GM12878 (cell line): ENCODE results near the gene SF3B4. TPM values are rescaled to one million over a fixed set of nuclear protein-coding genes. Genes with fewer than 3 reads are reported as not detected.

Experiments used
- ATAC-seq: fragments of 200-7000 bp; cut with Tn5 transposase; 3 replicates; pipeline ENCODE4 v1.9.1; 2020; ENCODE audit warnings: mild to moderate bottlenecking, moderate library complexity
- BruUV-seq: library from RNA; stranded (reverse); fragments of 400-500 nt; replicated peaks from 2 replicates; lab custom pipeline; 2021; lab: Mats Ljungman, UMichigan
- CTCF ChIA-PET: fragments of 300-600 bp; sonication (Branson Sonifier 250); formaldehyde crosslinking; extraction: SDS; loops from one replicate; lab custom pipeline; 2021; ENCODE audit warnings: inconsistent platforms; lab: Yijun Ruan, JAX
- POLR2A ChIA-PET: fragments of 350-600 bp; formaldehyde crosslinking; extraction: SDS; loops from one replicate; lab custom pipeline; 2021; ENCODE audit warnings: inconsistent platforms; lab: Charles Lee
- RAD21 ChIA-PET: fragments of 300-600 bp; sonication (Branson Sonifier 250); formaldehyde crosslinking; loops from one replicate; lab custom pipeline; 2023; ENCODE audit warnings: antibody characterized with exemption; ENCODE audit not compliant: unreplicated experiment; lab: Charles Lee
- SMC1A ChIA-PET: fragments of 300-600 bp; sonication (Branson Sonifier 250); formaldehyde crosslinking; loops from one replicate; lab custom pipeline; 2023; ENCODE audit not compliant: unreplicated experiment, uncharacterized antibody; lab: Charles Lee
- DNase-seq: peaks from one replicate; pipeline ENCODE4 v3.0.0-alpha.2; 2011; ENCODE audit warnings: low read depth, low spot score
- FAIRE-seq: peaks from 3 replicates; lab custom pipeline; 2011; peaks lifted over from hg19 to GRCh38; lab: Jason Lieb, UNC
- H2AFZ ChIP-seq: 2 replicates; pipeline ENCODE4 v1.6.0; 2011; ENCODE audit warnings: low read depth, low read length, control low read depth; ENCODE audit not compliant: control insufficient read depth
- H3K27ac ChIP-seq: 2 replicates; pipeline ENCODE4 v1.5.1; 2011; ENCODE audit warnings: control low read depth; ENCODE audit not compliant: control insufficient read depth, insufficient read depth
- H3K27me3 ChIP-seq, 2 experiments: replicated peaks in 1 of 2; 2 replicates each; pipeline versions ENCODE4 v1.6.0 to v1.6.1; 2011; ENCODE audit warnings: low read length in 1 of 2; ENCODE audit not compliant: control insufficient read depth in 2 of 2, insufficient read depth in 2 of 2
- H3K36me3 ChIP-seq, 2 experiments: 2 replicates each; pipeline ENCODE4 v1.5.1; 2011; ENCODE audit warnings: low read length in 1 of 2; ENCODE audit not compliant: control insufficient read depth in 2 of 2, insufficient read depth in 2 of 2
- H3K4me1 ChIP-seq: 2 replicates; pipeline ENCODE4 v1.6.1; 2011; ENCODE audit warnings: mild to moderate bottlenecking, low read length, moderate library complexity, mixed read lengths; ENCODE audit not compliant: control insufficient read depth, insufficient read depth
- H3K4me2 ChIP-seq: 2 replicates; pipeline ENCODE4 v1.6.0; 2011; ENCODE audit warnings: control low read depth; ENCODE audit not compliant: control insufficient read depth, insufficient read depth
- H3K4me3 ChIP-seq: fragments of 200-600 bp; sonication (generic); 2 replicates; pipeline ENCODE4 v1.5.1; 2016
- H3K79me2 ChIP-seq: 2 replicates; pipeline ENCODE4 v1.6.0; 2011; ENCODE audit warnings: low read length; ENCODE audit not compliant: control insufficient read depth, insufficient read depth
- H3K9ac ChIP-seq: 2 replicates; pipeline ENCODE4 v1.8.0; 2011; ENCODE audit warnings: low read length, control low read depth, mixed read lengths; ENCODE audit not compliant: control insufficient read depth, insufficient read depth
- H3K9me3 ChIP-seq: replicated peaks from 3 replicates; pipeline ENCODE4 v1.5.1; 2011; ENCODE audit warnings: mild to moderate bottlenecking, low read length; ENCODE audit not compliant: control insufficient read depth, insufficient read depth
- H4K20me1 ChIP-seq: 2 replicates; pipeline ENCODE4 v1.6.0; 2011; ENCODE audit not compliant: control insufficient read depth, insufficient read depth
- ATF3 ChIP-seq: IDR thresholded peaks from 2 replicates; pipeline ENCODE4 v1.6.1; 2011; ENCODE audit warnings: low read depth, mild to moderate bottlenecking, low read length, moderate library complexity, borderline replicate concordance; ENCODE audit errors: extremely low read depth
- BMI1 ChIP-seq: fragments of 450-650 bp; IDR thresholded peaks from 2 replicates; pipeline ENCODE4 v1.6.1; 2016; ENCODE audit warnings: mild to moderate bottlenecking, moderate library complexity, borderline replicate concordance
- ELK1 ChIP-seq: IDR thresholded peaks from 2 replicates; pipeline ENCODE4 v1.6.1; 2012; ENCODE audit warnings: low read depth, low read length, improper control_type of control experiment
- HDAC2 ChIP-seq: fragments of 200-600 bp; sonication (generic); IDR thresholded peaks from 2 replicates; pipeline ENCODE4 v1.6.1; 2017
- IKZF2 ChIP-seq, 2 experiments: fragments of 450-650 bp; IDR thresholded peaks; 2 replicates each; pipeline ENCODE4 v1.6.1; 2017; ENCODE audit warnings: mild to moderate bottlenecking in 2 of 2, moderate library complexity in 2 of 2
- IRF5 ChIP-seq: fragments of 450-650 bp; IDR thresholded peaks from 2 replicates; pipeline ENCODE4 v1.6.1; 2017; ENCODE audit warnings: borderline replicate concordance
- MEF2A ChIP-seq: IDR thresholded peaks from 2 replicates; pipeline ENCODE4 v1.6.1; 2011; ENCODE audit warnings: low read depth, mild to moderate bottlenecking, low read length, moderate library complexity; ENCODE audit not compliant: insufficient read depth
- NKRF ChIP-seq: fragments of 450-650 bp; conservative IDR thresholded peaks from 2 replicates; pipeline ENCODE4 v1.6.1; 2017; ENCODE audit warnings: mild to moderate bottlenecking, moderate library complexity
- PAX5 ChIP-seq: IDR thresholded peaks from 2 replicates; pipeline ENCODE4 v1.6.1; 2011; ENCODE audit warnings: low read depth, low read length, borderline replicate concordance
- POLR2AphosphoS5 ChIP-seq: IDR thresholded peaks from 2 replicates; pipeline ENCODE4 v1.6.1; 2011; ENCODE audit warnings: mild to moderate bottlenecking, low read length, inconsistent platforms
- RAD51 ChIP-seq: fragments of 450-650 bp; IDR thresholded peaks from 2 replicates; pipeline ENCODE4 v1.6.1; 2016; ENCODE audit warnings: moderate library complexity, mild to moderate bottlenecking, inconsistent platforms
- SMC3 ChIP-seq: IDR thresholded peaks from 2 replicates; pipeline ENCODE4 v1.6.1; 2011; ENCODE audit warnings: low read length, improper control_type of control experiment, borderline replicate concordance
- SREBF1 ChIP-seq: IDR thresholded peaks from 2 replicates; pipeline ENCODE4 v1.6.1; 2012; ENCODE audit warnings: mild to moderate bottlenecking, low read length
- SRF ChIP-seq, 2 experiments: IDR thresholded peaks; 2 replicates each; pipeline ENCODE4 v1.6.1; 2011; ENCODE audit warnings: low read depth in 2 of 2, low read length in 2 of 2, mild to moderate bottlenecking in 1 of 2, moderate library complexity in 1 of 2
- TBL1XR1 ChIP-seq: IDR thresholded peaks from 2 replicates; pipeline ENCODE4 v1.6.1; 2012; ENCODE audit warnings: low read depth, low read length, improper control_type of control experiment
- TCF7 ChIP-seq: IDR thresholded peaks from 2 replicates; pipeline ENCODE4 v1.6.1; 2014; ENCODE audit warnings: antibody characterized with exemption, borderline replicate concordance
- WGBS: methylation state at CpG from one replicate; pipeline ENCODE4 v1.1.6; 2016; ENCODE audit warnings: low lambda C conversion rate; ENCODE audit not compliant: insufficient replicate concordance, insufficient coverage; ENCODE audit errors: missing lambda C conversion rate; 5-methylcytosine and 5-hydroxymethylcytosine counted together
- in situ Hi-C: fragments of 300-500 bp; cut with MboI; formaldehyde crosslinking; loops from 9 replicates; pipeline ENCODE4 v1.14.3; 2018; ENCODE audit warnings: mixed read lengths
- intact Hi-C: fragments of 100-400 bp; cut with micrococcal nuclease; formaldehyde crosslinking; loops from one replicate; pipeline ENCODE4 v1.14.2; 2022; ENCODE audit not compliant: unreplicated experiment
- polyA plus RNA-seq, 11 experiments: library from polyadenylated mRNA; depleted of rRNA in 4 of 11; unstranded in 6 of 11; stranded (reverse) in 5 of 11; fragments of >200 nt; fragmentation: Nextera tagmentation in 4 of 11; fragmentation: Illumina TruSeq in 1 of 11; extraction: Ambion mirVana in 4 of 11; extraction: Trizol in 1 of 11; gene quantifications; 1 replicate in 1 of 11; 2 replicates in 10 of 11; pipeline versions ENCODE4 v1.2.1 to v1.2.3, GENCODE V29; 2011 to 2016; ENCODE audit warnings: inconsistent platforms in 2 of 11, missing spikeins in 2 of 11, low read depth in 1 of 11
- total RNA-seq, 4 experiments: library from RNA; depleted of rRNA in 3 of 4; stranded (reverse); fragments of >200 nt in 3 of 4; fragmentation: Illumina TruSeq in 1 of 4; extraction: Trizol in 1 of 4; gene quantifications; 2 replicates each; pipeline versions ENCODE4 v1.2.1 to v1.2.3, GENCODE V29; 2013 to 2021

Gene SF3B4
- total and polyA plus RNA-seq, 10 of the 15 experiments (the other 5 are each of a cell fraction or from before 2014, with no cell fraction given) = 1.9 to 146 (median 27.5) TPM

GRCh38 chr1:149936170-149936991 lies 8.8 kb upstream of the SF3B4 start, which contains the start of gene MTMR11:
TSS of gene MTMR11 (minus strand) at chr1:149936879. CDS start at chr1:149936647, 232 bp downstream.
- no peak within 1 kb of the TSS for H3K4me3 ChIP-seq
- H2AFZ ChIP-seq = peak within 1 kb of the TSS; percentile 30; the same call in 1 of the 2 replicates
- CTCF ChIA-PET = interaction anchor here (0.6 to 2.0 kb wide), 2 partner anchors 8 to 137 kb away, joined by 3 to 5 read pairs; partner anchors contain the start of gene SF3B4
- no peak for TF ChIP-seq SMC3
- no peak for TF ChIP-seq MEF2A
- no peak for TF ChIP-seq TCF7
- TF ChIP-seq RAD51 = no peak
- no peak for TF ChIP-seq POLR2AphosphoS5
- TF ChIP-seq NKRF = no peak
- TF ChIP-seq PAX5 = no peak
- no peak for TF ChIP-seq TBL1XR1
- TF ChIP-seq IRF5 = no peak
- no peak for TF ChIP-seq HDAC2
- TF ChIP-seq ELK1 = no peak
- TF ChIP-seq SRF (IDR thresholded peaks at IDR 0.05; ENCODE audit: low read depth in 2 of 2, low read length in 2 of 2) = no peak
- no peak for TF ChIP-seq IKZF2 (IDR thresholded peaks at IDR 0.05)
- no peak for TF ChIP-seq SREBF1
- TF ChIP-seq BMI1 = no peak
- TF ChIP-seq ATF3 = no peak
- H3K27ac ChIP-seq = no peak within 1 kb of the TSS; the same call in 1 of the 2 replicates
- DNase-seq = no peak
- peaks cover 20% of the 10 kb centered on the region for H3K4me1 ChIP-seq
- H3K4me2 ChIP-seq = peak within 1 kb of the TSS; percentile 62
- RAD21 ChIA-PET = no interaction called here
- POLR2A ChIA-PET = interaction anchor here (4.0 kb wide), 1 partner anchor 7 kb away, joined by 26 read pairs; no protein-coding TSS in a partner anchor
- H3K79me2 ChIP-seq = no peaks in the 10 kb centered on the region
- in situ Hi-C loops = no loop called here
- no peaks in the 10 kb centered on the region for H3K36me3 ChIP-seq
- intact Hi-C loops = no loop called here
- FAIRE-seq = no peak
- peak within 1 kb of the TSS; percentile 25; the same call in 1 of the 2 replicates for H3K9ac ChIP-seq
- no TSS peak for BruUV-seq
- H3K9me3 ChIP-seq = no peaks in the 10 kb centered on the region
- SMC1A ChIA-PET = interaction anchor here (2.6 kb wide), 1 partner anchor 7 kb away, joined by 14 read pairs; no protein-coding TSS in a partner anchor
- 63% methylated on average over 18 of the region's 18 CpGs for WGBS
- no peaks in the 10 kb centered on the region for H3K27me3 ChIP-seq
- no peaks in the 10 kb centered on the region for H4K20me1 ChIP-seq
- ATAC-seq = peak; percentile 25; the same call in 1 of the 3 replicates
